WTC11 (cell line): ENCODE measurements around the gene CXXC1. TPM values are rescaled to one million over a fixed set of nuclear protein-coding genes. Genes with fewer than 3 reads are reported as not detected.

Experiments used
- ATAC-seq: fragments of 200-7000 bp; cut with Tn5 transposase; 2 replicates; pipeline ENCODE4 v1.10.0; 2021; ENCODE audit warnings: mild to moderate bottlenecking, moderate library complexity
- CTCF ChIA-PET: fragments of 300-600 bp; sonication (Branson Sonifier 250); formaldehyde crosslinking; loops from one replicate; lab custom pipeline; 2021; ENCODE audit warnings: antibody characterized with exemption; lab: Charles Lee
- POLR2A ChIA-PET: fragments of 350-600 bp; sonication (Branson Sonifier 250); formaldehyde crosslinking; loops from one replicate; lab custom pipeline; 2021; ENCODE audit warnings: antibody characterized with exemption; lab: Charles Lee
- DNase-seq: peaks from one replicate; pipeline ENCODE4 v3.0.0; 2021; ENCODE audit warnings: low spot score
- H3K27ac Mint-ChIP-seq: 2 replicates; pipeline ENCODE4 v1.8.0; 2021; ENCODE audit warnings: mixed read lengths
- H3K27me3 Mint-ChIP-seq: 2 replicates; pipeline ENCODE4 v1.8.0; 2021; ENCODE audit warnings: low read depth, mild to moderate bottlenecking, moderate library complexity, mixed read lengths
- H3K36me3 Mint-ChIP-seq: 2 replicates; pipeline ENCODE4 v1.8.0; 2021; ENCODE audit warnings: mixed read lengths
- H3K4me1 Mint-ChIP-seq: 2 replicates; pipeline ENCODE4 v1.8.0; 2022; ENCODE audit warnings: mixed read lengths
- H3K4me3 Mint-ChIP-seq: 2 replicates; pipeline ENCODE4 v1.8.0; 2021; ENCODE audit warnings: mild to moderate bottlenecking, moderate library complexity, mixed read lengths
- H3K9me3 Mint-ChIP-seq: 2 replicates; pipeline ENCODE4 v1.8.0; 2021; ENCODE audit warnings: mixed read lengths
- ATF1 ChIP-seq: sonication (generic); formaldehyde crosslinking; IDR thresholded peaks from 2 replicates; pipeline ENCODE4 v1.8.1; 2023; ENCODE audit warnings: mild to moderate bottlenecking, moderate library complexity, missing genetic modification reagents
- ATF2 ChIP-seq: sonication (generic); formaldehyde crosslinking; IDR thresholded peaks from 2 replicates; pipeline ENCODE4 v1.8.1; 2022; ENCODE audit warnings: low read depth, missing genetic modification reagents, borderline replicate concordance
- CREB1 ChIP-seq: sonication (generic); formaldehyde crosslinking; IDR thresholded peaks from 2 replicates; pipeline ENCODE4 v1.8.0; 2023; ENCODE audit warnings: mild to moderate bottlenecking, missing genetic modification reagents
- ELF4 ChIP-seq: sonication (generic); formaldehyde crosslinking; IDR thresholded peaks from 2 replicates; pipeline ENCODE4 v1.8.1; 2022; ENCODE audit warnings: low read depth, mild to moderate bottlenecking, moderate library complexity, missing genetic modification reagents
- EMX1 ChIP-seq: fragments of 250-450 bp; sonication (Bioruptor Pico); IDR thresholded peaks from 2 replicates; pipeline ENCODE4 v1.8.0; 2021; ENCODE audit warnings: mild to moderate bottlenecking
- ETV6 ChIP-seq: sonication (generic); formaldehyde crosslinking; IDR thresholded peaks from 2 replicates; pipeline ENCODE4 v1.8.1; 2022; ENCODE audit warnings: mild to moderate bottlenecking, missing genetic modification reagents
- FOXJ3 ChIP-seq: sonication (generic); formaldehyde crosslinking; IDR thresholded peaks from 2 replicates; pipeline ENCODE4 v1.9.0; 2021; ENCODE audit warnings: missing genetic modification reagents, mild to moderate bottlenecking, borderline replicate concordance
- KAT7 ChIP-seq: sonication (generic); formaldehyde crosslinking; IDR thresholded peaks from 2 replicates; pipeline ENCODE4 v1.8.1; 2023; ENCODE audit warnings: missing genetic modification reagents, mild to moderate bottlenecking, borderline replicate concordance
- MAX ChIP-seq: sonication (generic); formaldehyde crosslinking; IDR thresholded peaks from 2 replicates; pipeline ENCODE4 v1.8.0; 2022; ENCODE audit warnings: mild to moderate bottlenecking, missing genetic modification reagents
- NFE2L1 ChIP-seq: sonication (generic); formaldehyde crosslinking; IDR thresholded peaks from 2 replicates; pipeline ENCODE4 v1.8.1; 2023; ENCODE audit warnings: missing genetic modification reagents
- NR1H2 ChIP-seq: sonication (generic); formaldehyde crosslinking; IDR thresholded peaks from 2 replicates; pipeline ENCODE4 v1.9.0; 2021; ENCODE audit warnings: mild to moderate bottlenecking, moderate library complexity, missing genetic modification reagents
- OVOL2 ChIP-seq: fragments of 250-450 bp; sonication (Bioruptor Pico); IDR thresholded peaks from 2 replicates; pipeline ENCODE4 v1.9.0; 2021; ENCODE audit warnings: mild to moderate bottlenecking, borderline replicate concordance
- TEAD4 ChIP-seq: sonication (generic); formaldehyde crosslinking; IDR thresholded peaks from 2 replicates; pipeline ENCODE4 v1.8.0; 2022; ENCODE audit warnings: mild to moderate bottlenecking, missing genetic modification reagents
- ZMAT4 ChIP-seq: fragments of 250-450 bp; sonication (Bioruptor Pico); IDR thresholded peaks from 2 replicates; pipeline ENCODE4 v1.9.0; 2021; ENCODE audit warnings: mild to moderate bottlenecking
- ZNF219 ChIP-seq: sonication (generic); formaldehyde crosslinking; IDR thresholded peaks from 2 replicates; pipeline ENCODE4 v1.8.0; 2023; ENCODE audit warnings: missing genetic modification reagents, mild to moderate bottlenecking, borderline replicate concordance
- ZNF281 ChIP-seq: sonication (generic); formaldehyde crosslinking; IDR thresholded peaks from 2 replicates; pipeline ENCODE4 v1.8.0; 2023; ENCODE audit warnings: mild to moderate bottlenecking, missing genetic modification reagents
- total RNA-seq: library from RNA; stranded (reverse); gene quantifications from 3 replicates; pipeline ENCODE4 v1.2.3, GENCODE V29; 2021
- TF ChIP-seq, protein P1 (sequence below): sonication (generic); formaldehyde crosslinking; IDR thresholded peaks from 2 replicates; pipeline ENCODE4 v1.8.0; 2022; ENCODE audit warnings: mild to moderate bottlenecking, missing genetic modification reagents
- TF ChIP-seq, protein P2 (sequence below): sonication (generic); formaldehyde crosslinking; IDR thresholded peaks from 2 replicates; pipeline ENCODE4 v1.8.1; 2022; ENCODE audit warnings: low read depth, mild to moderate bottlenecking, moderate library complexity, missing genetic modification reagents, borderline replicate concordance

The CXXC1 gene
- total RNA-seq, 1 experiment from 2014 or later: 94.5 TPM

GRCh38 chr18:50286391-50287027, 983 bp downstream of the CXXC1 start (continued):
- TF ChIP-seq TEAD4 (CRISPR knock-in tag) (no peak), ELF4 (CRISPR knock-in tag) (no peak), ZNF219 (no peak)
- TF ChIP-seq, all 79 proteins: peak for 0

GRCh38 chr18:50285631-50286321, 1.7 kb downstream of the CXXC1 start:
- H3K4me1 Mint-ChIP-seq: peaks cover 18% of the 10 kb centered on the region
- peak overlapping the region; percentile 98 for H3K4me3 Mint-ChIP-seq
- no peaks in the 10 kb centered on the region for H3K9me3 Mint-ChIP-seq
- CTCF ChIA-PET: interaction anchor here (0.6 kb wide), 1 partner anchor 71 kb away, joined by 3 read pairs; no protein-coding TSS in a partner anchor
- no peak for ATAC-seq
- POLR2A ChIA-PET: no interaction called here
- no peaks in the 10 kb centered on the region for H3K27me3 Mint-ChIP-seq
- TF ChIP-seq ETV6 (CRISPR knock-in tag): no peak
- TF ChIP-seq, protein P1, sequence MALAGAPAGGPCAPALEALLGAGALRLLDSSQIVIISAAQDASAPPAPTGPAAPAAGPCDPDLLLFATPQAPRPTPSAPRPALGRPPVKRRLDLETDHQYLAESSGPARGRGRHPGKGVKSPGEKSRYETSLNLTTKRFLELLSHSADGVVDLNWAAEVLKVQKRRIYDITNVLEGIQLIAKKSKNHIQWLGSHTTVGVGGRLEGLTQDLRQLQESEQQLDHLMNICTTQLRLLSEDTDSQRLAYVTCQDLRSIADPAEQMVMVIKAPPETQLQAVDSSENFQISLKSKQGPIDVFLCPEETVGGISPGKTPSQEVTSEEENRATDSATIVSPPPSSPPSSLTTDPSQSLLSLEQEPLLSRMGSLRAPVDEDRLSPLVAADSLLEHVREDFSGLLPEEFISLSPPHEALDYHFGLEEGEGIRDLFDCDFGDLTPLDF (CRISPR knock-in tag): no peak
- no peak for TF ChIP-seq ATF2 (CRISPR knock-in tag)
- H3K27ac Mint-ChIP-seq: peak overlapping the region; percentile 63; the same call in 1 of the 2 replicates
- DNase-seq: no peak
- peaks cover 37% of the 10 kb centered on the region for H3K36me3 Mint-ChIP-seq

GRCh38 chr18:50285071-50285470, 2.4 kb downstream of the CXXC1 start:
- DNase-seq: no peak
- no peak for ATAC-seq
- no peaks in the 10 kb centered on the region for H3K27me3 Mint-ChIP-seq

More at GRCh38 chr18:50285071-50285470, 2.4 kb downstream of the CXXC1 start:
- TF ChIP-seq MAX: no peak
- TF ChIP-seq ATF1: no peak
- no peak for TF ChIP-seq ZNF219
- TF ChIP-seq ZMAT4 (CRISPR knock-in tag): no peak
- no peak for TF ChIP-seq ZNF281 (CRISPR knock-in tag)
- TF ChIP-seq CREB1: no peak
- TF ChIP-seq, protein P2, sequence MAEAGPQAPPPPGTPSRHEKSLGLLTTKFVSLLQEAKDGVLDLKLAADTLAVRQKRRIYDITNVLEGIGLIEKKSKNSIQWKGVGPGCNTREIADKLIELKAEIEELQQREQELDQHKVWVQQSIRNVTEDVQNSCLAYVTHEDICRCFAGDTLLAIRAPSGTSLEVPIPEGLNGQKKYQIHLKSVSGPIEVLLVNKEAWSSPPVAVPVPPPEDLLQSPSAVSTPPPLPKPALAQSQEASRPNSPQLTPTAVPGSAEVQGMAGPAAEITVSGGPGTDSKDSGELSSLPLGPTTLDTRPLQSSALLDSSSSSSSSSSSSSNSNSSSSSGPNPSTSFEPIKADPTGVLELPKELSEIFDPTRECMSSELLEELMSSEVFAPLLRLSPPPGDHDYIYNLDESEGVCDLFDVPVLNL: no peak
- no peak for TF ChIP-seq OVOL2 (CRISPR knock-in tag)
- no peak for TF ChIP-seq FOXJ3 (CRISPR knock-in tag)
- no peak for TF ChIP-seq NFE2L1 (CRISPR knock-in tag)
- TF ChIP-seq NR1H2: no peak
- TF ChIP-seq EMX1 (CRISPR knock-in tag): no peak
- TF ChIP-seq KAT7 (CRISPR knock-in tag): no peak
- Mint-ChIP-seq H3K36me3 (peaks cover 37% of the 10 kb centered on the region), H3K4me3 (no peak overlapping the region), H3K27ac (no peak overlapping the region), H3K4me1 (peaks cover 25% of the 10 kb centered on the region), H3K9me3 (no peaks in the 10 kb centered on the region)
- ChIA-PET CTCF (no interaction called here), POLR2A (no interaction called here)
